GM03348 (cell line): Measurements from ENCODE around the gene ELMO1.

Source experiments
- DNase-seq: peaks from one replicate; pipeline ENCODE4 v3.0.0; 2012; ENCODE audit warnings: low spot score

Gene ELMO1

DNA sequence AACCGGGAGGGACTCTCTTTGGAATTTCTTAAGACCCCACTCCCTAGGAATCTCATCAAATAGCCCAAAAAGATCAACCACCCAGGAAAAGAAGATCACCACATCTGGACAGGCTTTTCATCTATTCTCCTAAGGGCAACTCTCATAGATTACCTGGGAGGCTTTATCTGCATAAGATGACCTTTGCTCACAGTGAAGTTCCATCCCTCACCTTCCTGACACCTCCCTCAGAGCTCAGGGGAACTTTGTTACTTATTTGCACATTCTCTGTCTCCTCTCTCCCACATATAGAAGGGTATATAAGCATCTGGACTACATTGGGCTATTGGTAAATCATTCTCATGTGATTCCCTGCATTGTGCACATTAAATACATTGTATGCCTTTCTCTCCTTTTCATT, 80.1 kb downstream of the ELMO1 start:
- DNase-seq, result no peak

GRCh38 chr7:37367010-37367409, 81.7 kb downstream of the ELMO1 start:
- DNase-seq, result no peak

GRCh38 chr7:37366445-37366844, 82.2 kb downstream of the ELMO1 start:
- DNase-seq, result no peak

GRCh38 chr7:37365405-37365804, 83.3 kb downstream of the ELMO1 start:
- DNase-seq, result no peak

GRCh38 chr7:37364856-37365255, 83.8 kb downstream of the ELMO1 start:
- no peak for DNase-seq

DNA sequence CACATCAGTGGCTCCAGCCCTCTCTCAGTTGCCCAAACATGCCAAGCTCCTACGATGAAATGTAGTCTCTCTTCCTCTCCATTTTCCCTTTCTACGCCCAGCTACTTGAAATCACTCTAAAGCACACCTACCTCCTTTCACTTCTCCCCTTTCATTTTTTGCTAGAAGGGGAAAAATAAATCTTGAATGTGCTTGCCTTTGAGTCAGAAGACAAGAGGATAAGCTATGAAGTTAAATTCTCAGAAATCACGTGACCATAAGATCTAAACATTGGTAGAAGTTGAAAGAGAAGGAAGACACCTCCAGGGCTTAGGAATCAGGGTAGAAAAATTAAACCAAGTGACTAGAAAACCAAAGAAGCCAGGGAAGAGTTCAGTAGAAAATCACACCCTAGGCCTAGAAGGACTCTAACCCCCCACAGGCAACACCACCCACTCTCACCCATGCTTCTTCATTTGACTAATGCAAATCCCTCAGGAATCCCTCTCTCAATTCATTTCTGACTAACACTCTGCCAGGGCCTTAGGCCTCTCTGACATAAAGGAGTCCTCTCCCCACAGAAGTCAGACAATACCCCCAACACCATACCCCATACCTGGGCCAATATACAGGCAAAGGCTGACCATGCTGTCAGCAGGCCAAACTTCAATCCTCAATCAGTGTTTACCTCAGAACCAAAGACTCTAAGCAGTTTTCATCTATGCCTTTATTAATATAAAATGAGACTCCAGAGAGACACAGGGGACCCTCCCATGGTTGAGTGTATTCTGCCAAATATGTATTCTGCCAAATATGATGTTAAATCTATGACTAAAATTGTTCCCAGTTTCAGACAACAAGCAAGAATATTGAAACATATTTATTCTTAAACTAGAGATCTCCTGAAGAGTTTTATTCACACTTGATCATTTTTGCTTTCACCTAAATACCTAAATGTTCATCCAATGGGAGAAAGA, 84.8 kb downstream of the ELMO1 start:
- DNase-seq, result no peak

DNA sequence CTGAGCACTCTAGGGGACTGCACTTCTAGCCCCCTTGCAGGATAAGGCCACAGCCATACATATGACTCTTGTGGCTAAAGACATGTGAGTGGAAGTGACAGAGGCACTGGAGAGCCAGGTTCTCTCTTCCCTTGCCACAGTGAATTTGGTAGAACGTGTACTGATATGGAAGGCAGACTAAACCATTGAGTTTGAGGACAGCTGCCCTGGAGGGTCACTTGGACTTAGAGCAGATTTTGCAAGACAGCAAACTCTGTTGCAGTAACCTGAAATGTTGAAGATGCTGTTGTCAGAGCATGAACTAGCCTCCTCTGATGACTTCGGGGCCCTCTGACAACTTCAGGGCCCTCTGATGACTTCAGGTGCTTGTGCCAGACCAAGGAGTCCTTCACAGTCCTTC, 85.9 kb downstream of the ELMO1 start:
- no peak for DNase-seq

- no peak for DNase-seq
These were observed 88.2 kb downstream of the ELMO1 start for GRCh38 chr7:37360484-37360883.

GRCh38 chr7:37359662-37360444, 88.8 kb downstream of the ELMO1 start:
- DNase-seq, result no peak

- DNase-seq, result no peak
These were observed 89.5 kb downstream of the ELMO1 start for GRCh38 chr7:37359180-37359579.

- no peak for DNase-seq
These were observed 91.0 kb downstream of the ELMO1 start for GRCh38 chr7:37357637-37357996.

- DNase-seq, result no peak
These were observed 91.6 kb downstream of the ELMO1 start for GRCh38 chr7:37356911-37357636.

- DNase-seq, result no peak
These were observed 94.0 kb downstream of the ELMO1 start for GRCh38 chr7:37354656-37355131.

DNA sequence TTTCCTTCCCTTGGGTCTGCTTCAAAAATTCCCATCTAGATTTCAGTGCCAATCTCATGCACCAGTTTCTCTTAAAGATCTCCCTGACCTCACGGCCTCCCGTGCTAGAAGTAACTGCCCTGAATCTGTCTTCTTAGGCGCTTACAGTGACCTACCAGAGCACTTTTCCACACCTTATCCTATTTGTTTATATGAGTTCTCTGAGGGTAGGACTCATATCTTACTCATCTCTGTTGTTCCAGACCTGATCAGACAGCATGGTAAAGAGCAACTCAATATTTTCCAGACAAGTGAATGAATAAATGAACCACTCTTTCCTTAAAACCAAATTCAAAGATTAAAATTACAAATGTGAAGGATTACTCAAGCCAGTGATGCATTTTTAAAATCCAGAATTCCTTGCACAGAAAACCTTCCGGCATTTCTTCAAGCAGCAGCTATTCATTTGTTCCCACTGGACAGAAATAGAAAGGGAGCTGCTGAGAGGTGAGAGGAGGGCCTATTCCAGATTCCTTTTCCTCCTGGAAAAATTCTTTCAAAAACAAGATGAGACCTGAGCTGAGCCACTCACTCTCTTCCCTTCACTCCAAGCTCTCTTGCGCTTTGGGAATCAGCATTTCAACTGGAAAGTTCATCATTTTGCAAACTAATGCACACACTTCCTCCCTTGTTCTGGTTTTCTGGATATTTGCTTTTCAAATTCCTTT, 94.6 kb downstream of the ELMO1 start:
- no peak for DNase-seq

GRCh38 chr7:37352974-37353948, 95.4 kb downstream of the ELMO1 start:
- DNase-seq, result no peak

DNA sequence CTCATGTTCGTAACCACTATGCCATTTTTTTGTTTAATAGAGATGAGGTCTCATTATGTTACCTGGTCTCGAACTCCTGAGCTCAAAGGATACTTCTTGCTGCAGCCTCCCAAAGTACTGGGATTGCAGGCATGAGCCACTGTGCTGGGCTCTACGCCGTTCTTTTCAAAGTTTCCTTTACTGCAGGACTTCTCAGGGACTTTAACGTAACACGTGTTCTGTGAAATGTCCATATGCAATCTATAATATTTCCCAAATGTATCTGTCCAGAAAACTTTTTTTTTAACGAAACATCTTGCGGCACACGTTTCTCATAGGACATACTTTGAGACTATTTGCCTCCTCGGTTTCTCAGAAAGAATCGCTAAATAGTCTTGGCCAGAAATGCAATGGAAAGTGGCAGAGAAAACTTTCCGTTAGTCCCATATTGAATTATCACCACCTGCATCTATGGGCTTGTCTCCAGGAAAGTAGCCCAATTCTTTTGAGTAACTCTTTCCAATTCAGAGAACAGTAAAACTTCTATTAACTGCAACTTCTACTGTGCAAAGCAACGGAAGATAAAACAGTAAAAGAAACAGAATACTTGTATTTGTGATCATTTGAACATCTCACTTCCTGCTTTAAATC, 96.3 kb downstream of the ELMO1 start:
- no peak for DNase-seq

- no peak for DNase-seq
These were observed 96.9 kb downstream of the ELMO1 start for GRCh38 chr7:37351716-37352115.

DNA sequence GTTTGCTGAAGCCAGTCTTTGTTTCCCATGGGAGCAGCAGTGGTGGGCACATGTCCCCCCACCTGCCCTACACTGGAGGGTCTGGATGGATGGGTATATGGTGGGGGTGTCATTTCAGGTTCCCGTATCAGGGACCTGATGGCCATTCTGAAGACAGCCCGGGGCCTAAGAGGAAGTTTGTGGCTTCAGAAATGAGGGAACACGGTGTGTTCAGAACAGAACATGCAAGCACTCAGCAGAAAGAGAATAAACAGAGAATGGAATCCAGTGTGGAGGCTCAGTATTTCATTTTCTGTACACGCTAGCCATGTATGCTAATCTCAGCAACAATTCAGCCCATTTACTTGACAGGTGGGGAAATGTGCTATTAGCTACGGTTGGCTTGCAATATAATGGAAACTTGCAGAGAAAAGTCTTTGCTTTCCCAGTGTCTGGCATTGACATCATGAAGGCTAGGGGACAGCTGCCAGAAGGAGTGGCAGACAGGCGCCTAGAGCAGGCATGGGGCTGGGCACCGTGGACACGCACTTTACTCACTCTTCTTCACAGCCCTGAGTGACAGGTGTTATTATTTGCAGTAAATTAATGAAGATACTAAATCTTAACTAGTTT, 98.6 kb downstream of the ELMO1 start:
- DNase-seq, result no peak

DNA sequence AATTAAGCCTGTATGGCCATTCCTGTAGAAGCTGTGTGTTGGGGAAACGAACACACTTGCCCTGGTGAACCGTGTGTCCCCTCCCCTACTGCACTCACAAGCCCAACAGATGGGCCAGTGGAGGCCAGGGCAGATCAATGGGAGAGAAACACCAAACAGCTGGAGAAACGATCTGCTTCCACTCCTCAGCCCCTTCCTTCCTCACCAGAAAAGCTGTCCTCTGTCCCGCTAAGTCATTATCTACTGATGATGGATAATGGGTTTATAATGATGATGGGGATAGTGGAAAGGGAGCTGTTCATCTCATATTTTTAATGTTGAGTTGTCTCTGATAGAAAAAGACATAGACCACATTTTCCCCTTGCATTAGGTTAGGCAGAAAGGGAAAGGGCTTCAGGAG, 99.7 kb downstream of the ELMO1 start:
- DNase-seq, result no peak

GRCh38 chr7:37346761-37347160, 101.9 kb downstream of the ELMO1 start:
- no peak for DNase-seq
